GM21390 (cell line): ENCODE measurements around the gene PUM2.
"Not testable (repeated sequence)": the region's sequence is repeated elsewhere in the genome, so short reads cannot be mapped to it uniquely, and the experiment has no call there.

Source experiments
- ATAC-seq: cut with Tn5 transposase; IDR thresholded peaks from one replicate; pipeline ENCODE4 v1.9.1; 2021; ENCODE audit not compliant: unreplicated experiment

PUM2 gene

GRCh38 chr2:20240291-20240690, 110.4 kb downstream of the PUM2 start:
- not testable (repeated sequence) for ATAC-seq

- no peak for ATAC-seq
Observed at GRCh38 chr2:20236496-20236895, 114.1 kb downstream of the PUM2 start.

GRCh38 chr2:20235655-20236305, 114.9 kb downstream of the PUM2 start:
- ATAC-seq = no peak

- not testable (repeated sequence) for ATAC-seq
Observed at GRCh38 chr2:20234597-20234996, 116.0 kb downstream of the PUM2 start.

GRCh38 chr2:20232837-20233207, 117.8 kb downstream of the PUM2 start:
- no peak for ATAC-seq

GRCh38 chr2:20231598-20232026, 119.0 kb downstream of the PUM2 start:
- no peak for ATAC-seq

- ATAC-seq = no peak
Observed at GRCh38 chr2:20231159-20231558, 119.5 kb downstream of the PUM2 start.

- ATAC-seq = no peak
Observed at GRCh38 chr2:20230114-20230425, 120.6 kb downstream of the PUM2 start.

GRCh38 chr2:20229322-20230113, 121.1 kb downstream of the PUM2 start:
- no peak for ATAC-seq

GRCh38 chr2:20227894-20228505, 122.6 kb downstream of the PUM2 start:
- ATAC-seq = no peak

GRCh38 chr2:20226152-20226545, 124.5 kb downstream of the PUM2 start:
- no peak for ATAC-seq

- ATAC-seq = peak; percentile 59
Observed at GRCh38 chr2:20225294-20226151, 125.1 kb downstream of the PUM2 start.

- peak; percentile 24 for ATAC-seq
Observed at GRCh38 chr2:20224716-20225293, 125.8 kb downstream of the PUM2 start, which contains the start of gene SDC1. Gene SDC1 (minus strand): TSS chr2:20225130. CDS start chr2:20224867, 263 bp downstream.

GRCh38 chr2:20224164-20224715, 126.4 kb downstream of the PUM2 start:
- ATAC-seq = peak; percentile 31

GRCh38 chr2:20223407-20224163, 127.1 kb downstream of the PUM2 start:
- ATAC-seq = peak; percentile 21

- ATAC-seq = peak; percentile 1
Observed at GRCh38 chr2:20222769-20223406, 127.8 kb downstream of the PUM2 start.

- ATAC-seq = no peak
Observed at GRCh38 chr2:20222014-20222768, 128.5 kb downstream of the PUM2 start.

GRCh38 chr2:20221555-20221973, 129.1 kb downstream of the PUM2 start:
- ATAC-seq = no peak
